M059J (cell line): ENCODE results near the gene TSN. TPM values are rescaled to one million over a fixed set of nuclear protein-coding genes. Genes with fewer than 3 reads are reported as not detected.
"Not testable (repeated sequence)": the region's sequence is repeated elsewhere in the genome, so short reads cannot be mapped to it uniquely, and the experiment has no call there.

Experiments used
- DNase-seq: peaks from one replicate; pipeline ENCODE4 v3.0.0-alpha.2; 2012; ENCODE audit warnings: low read depth
- total RNA-seq: library from RNA; depleted of rRNA; stranded (reverse); fragments of >200 nt; shearing (Covaris generic); gene quantifications from 2 replicates; pipeline ENCODE4 v1.2.3, GENCODE V29; 2014; rRNA removed

Gene TSN
- 50.5 and 62.8 TPM in 2 replicates for total RNA-seq

- peak; percentile 95 for DNase-seq
These were observed at the start of gene TSN for GRCh38 chr2:121755237-121756111. Gene TSN (plus strand): TSS chr2:121755651. CDS start chr2:121755780, 129 bp downstream.

GRCh38 chr2:121705958-121706357, 49.5 kb upstream of the TSN start:
- DNase-seq, result no peak

- peak; percentile 30 for DNase-seq
These were observed 48.0 kb upstream of the TSN start for GRCh38 chr2:121707344-121707919.

GRCh38 chr2:121707920-121708361, 47.5 kb upstream of the TSN start:
- DNase-seq, result peak; percentile 34

GRCh38 chr2:121709776-121710469, 45.5 kb upstream of the TSN start:
- no peak for DNase-seq

- no peak for DNase-seq
These were observed 44.8 kb upstream of the TSN start for GRCh38 chr2:121710470-121711170.

- not testable (repeated sequence) for DNase-seq
These were observed 44.0 kb upstream of the TSN start for GRCh38 chr2:121711481-121711880.

GRCh38 chr2:121716126-121716525, 39.3 kb upstream of the TSN start:
- DNase-seq, result no peak

- DNase-seq, result no peak
These were observed 37.9 kb upstream of the TSN start for GRCh38 chr2:121717529-121717928.

- peak; percentile 56 for DNase-seq
These were observed 33.5 kb upstream of the TSN start for GRCh38 chr2:121721926-121722325.

- DNase-seq, result peak; percentile 76
These were observed 33.0 kb upstream of the TSN start for GRCh38 chr2:121722479-121722878.

- no peak for DNase-seq
These were observed 32.1 kb upstream of the TSN start for GRCh38 chr2:121723316-121723715.

GRCh38 chr2:121727332-121727731, 28.1 kb upstream of the TSN start:
- DNase-seq, result no peak

- DNase-seq, result no peak
These were observed 27.5 kb upstream of the TSN start for GRCh38 chr2:121727950-121728349.

GRCh38 chr2:121731366-121731765, 24.1 kb upstream of the TSN start:
- DNase-seq, result no peak

GRCh38 chr2:121734544-121734943, 20.9 kb upstream of the TSN start:
- not testable (repeated sequence) for DNase-seq

- DNase-seq, result no peak
These were observed 19.9 kb upstream of the TSN start for GRCh38 chr2:121735518-121736074.

GRCh38 chr2:121736140-121736461, 19.4 kb upstream of the TSN start:
- DNase-seq, result peak; percentile 9

- peak; percentile 95 for DNase-seq
These were observed 18.8 kb upstream of the TSN start, which contains the start of gene NIFK for GRCh38 chr2:121736462-121737336. Gene NIFK (minus strand): TSS chr2:121736875. CDS start chr2:121736850, 25 bp downstream.

GRCh38 chr2:121740973-121741372, 14.5 kb upstream of the TSN start:
- DNase-seq, result no peak

- DNase-seq, result no peak
These were observed 14.0 kb upstream of the TSN start for GRCh38 chr2:121741450-121741849.
